ENCODE results near the gene C1QTNF2. TPM values are rescaled to one million over a fixed set of nuclear protein-coding genes. Genes with fewer than 3 reads are reported as not detected.
A peak's percentile ranks its signal among the peaks of the same experiment; 100 is the strongest.

C1QTNF2 gene
- total RNA-seq, 4 donors from 2014 or later, result 0.59 to 16.5 (median 3.0) TPM

DNA sequence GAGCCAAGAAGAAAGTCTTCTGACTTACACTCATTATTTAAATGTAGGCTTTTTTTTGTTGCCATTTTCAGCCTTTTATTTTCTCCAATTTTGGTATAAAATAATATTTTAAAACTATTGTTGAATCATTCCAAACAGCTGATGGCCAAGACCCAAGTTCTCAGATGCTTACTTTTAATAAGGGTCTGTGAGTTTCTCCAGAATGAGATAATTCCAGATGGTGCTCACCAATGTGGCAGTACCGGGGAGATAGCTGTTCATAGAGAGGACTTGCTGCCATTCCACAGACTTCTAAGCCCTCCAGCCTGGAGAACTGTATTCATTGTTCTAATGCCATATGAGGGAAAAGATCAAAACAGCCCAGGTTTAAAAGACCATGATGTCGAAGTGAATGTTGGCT lies 5.3 kb upstream of the C1QTNF2 start:
- Histone ChIP-seq H3K36me3 (no peaks in the 10 kb centered on the region), H3K9me3 (no peaks in the 10 kb centered on the region), H3K4me3 (no peak overlapping the region), H3K27ac (no peak overlapping the region), H3K4me1 (no peaks in the 10 kb centered on the region), H3K27me3 (no peaks in the 10 kb centered on the region)
- intact Hi-C loops (cut with DNase I; ENCODE audit: low total_unique reads), result no loop called here
- TF ChIP-seq POLR2A (IDR thresholded peaks at IDR 0.05), result no peak
- TF ChIP-seq CTCF (IDR thresholded peaks at IDR 0.05), result no peak
- DNase-seq, result no peak

DNA sequence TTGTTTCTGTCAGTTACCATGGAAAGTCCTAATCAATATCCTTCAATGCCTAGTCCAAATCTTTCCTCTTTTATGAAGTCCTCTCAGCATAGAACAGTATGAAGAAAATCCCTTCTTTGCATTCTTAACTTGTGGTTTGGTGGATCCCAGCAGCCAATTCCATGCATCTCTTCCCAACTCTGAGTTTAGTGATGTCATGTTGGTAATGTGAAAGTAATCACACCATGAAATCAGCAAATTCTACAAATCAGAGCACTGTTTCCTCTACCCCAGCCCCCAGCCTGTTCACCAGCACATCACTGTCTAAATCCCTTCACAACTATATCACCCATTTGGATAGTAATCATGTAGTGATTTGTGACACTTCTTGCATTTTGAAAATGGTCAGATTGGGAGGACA lies 4.7 kb upstream of the C1QTNF2 start:
- no peaks in the 10 kb centered on the region for H3K4me1 ChIP-seq
- TF ChIP-seq CTCF (IDR thresholded peaks at IDR 0.05) (no peak), POLR2A (IDR thresholded peaks at IDR 0.05) (no peak)

GRCh38 chr5:160371294-160371693 lies 868 bp upstream of the C1QTNF2 start:
- Histone ChIP-seq H3K9me3 (no peaks in the 10 kb centered on the region), H3K27me3 (no peaks in the 10 kb centered on the region), H3K4me1 (no peaks in the 10 kb centered on the region), H3K4me3 (no peak overlapping the region), H3K27ac (no peak overlapping the region), H3K36me3 (no peaks in the 10 kb centered on the region)
- TF ChIP-seq POLR2A (IDR thresholded peaks at IDR 0.05), result no peak
- no peak for TF ChIP-seq CTCF (IDR thresholded peaks at IDR 0.05)
- DNase-seq, result no peak
- intact Hi-C loops (cut with DNase I; ENCODE audit: low total_unique reads), result no loop called here

More for the DNA sequence above, 4.7 kb upstream of the C1QTNF2 start:
- no peaks in the 10 kb centered on the region for H3K27me3 ChIP-seq
- no peak overlapping the region for H3K27ac ChIP-seq
- H3K4me3 ChIP-seq, result no peak overlapping the region
- no peaks in the 10 kb centered on the region for H3K36me3 ChIP-seq
- DNase-seq, result no peak
- intact Hi-C loops (cut with DNase I; ENCODE audit: low total_unique reads), result no loop called here
- H3K9me3 ChIP-seq, result no peaks in the 10 kb centered on the region

DNA sequence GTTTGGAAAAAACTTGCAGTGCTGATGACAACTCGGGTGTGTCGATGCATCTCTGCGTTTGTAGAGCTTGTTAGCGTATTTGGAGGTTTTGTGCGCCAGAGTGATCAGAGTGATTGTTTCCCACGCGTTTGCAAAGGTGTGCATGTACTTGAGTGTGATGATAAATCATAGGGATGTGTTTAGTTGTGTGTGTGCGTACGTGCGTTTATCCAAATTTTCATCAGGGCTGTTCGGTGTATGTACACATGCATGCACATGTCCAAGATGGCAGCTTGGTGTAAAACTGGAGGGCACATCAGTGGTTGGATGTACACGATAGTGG lies 248 bp upstream of the C1QTNF2 start:
- Histone ChIP-seq H3K4me1 (no peaks in the 10 kb centered on the region), H3K36me3 (no peaks in the 10 kb centered on the region), H3K9me3 (no peaks in the 10 kb centered on the region), H3K27me3 (no peaks in the 10 kb centered on the region), H3K4me3 (peak overlapping the region; percentile 50 to 60), H3K27ac (peak overlapping the region; percentile 61 to 69)
- no peak for DNase-seq
- intact Hi-C loops (cut with DNase I; ENCODE audit: low total_unique reads), result no loop called here
- TF ChIP-seq CTCF (IDR thresholded peaks at IDR 0.05), result no peak
- TF ChIP-seq POLR2A (IDR thresholded peaks at IDR 0.05), result no peak

- H3K9me3 ChIP-seq, result no peaks in the 10 kb centered on the region
- H3K27me3 ChIP-seq, result no peaks in the 10 kb centered on the region
- H3K36me3 ChIP-seq, result no peaks in the 10 kb centered on the region
- no peak for DNase-seq
- intact Hi-C loops (cut with DNase I; ENCODE audit: low total_unique reads), result no loop called here
- H3K4me1 ChIP-seq, result no peaks in the 10 kb centered on the region
- no peak overlapping the region for H3K4me3 ChIP-seq
- no peak overlapping the region for H3K27ac ChIP-seq
- no peak for TF ChIP-seq CTCF (IDR thresholded peaks at IDR 0.05)
- TF ChIP-seq POLR2A (IDR thresholded peaks at IDR 0.05), result no peak
Observed at GRCh38 chr5:160367885-160368284, 2.5 kb downstream of the C1QTNF2 start.
